HEK293 (cell line): ENCODE results near the gene PARP11.

ENCODE experiments used
- CTCF ChIA-PET: fragments of 350-600 bp; formaldehyde crosslinking; extraction: SDS; loops from one replicate; lab custom pipeline; 2021; ENCODE audit warnings: antibody characterized with exemption; lab: Yijun Ruan, JAX
- POLR2A ChIA-PET: fragments of 300-600 bp; formaldehyde crosslinking; extraction: SDS; loops from one replicate; lab custom pipeline; 2020; ENCODE audit warnings: antibody characterized with exemption, inconsistent platforms; lab: Yijun Ruan, JAX
- H3K27ac ChIP-seq: fragments of 200-500 bp; sonication (Bioruptor generic); 2 replicates; pipeline ENCODE4 v1.5.1; 2014; ENCODE audit warnings: low read depth, low read length, control low read depth, inconsistent platforms; ENCODE audit errors: extremely low read depth
- H3K36me3 ChIP-seq, 2 experiments: fragments of 200-500 bp in 1 of 2; sonication (Bioruptor generic) in 1 of 2; 1 replicate in 1 of 2; 2 replicates in 1 of 2; pipeline ENCODE4 v1.5.1; 2014 to 2017; ENCODE audit warnings: inconsistent platforms in 2 of 2, low read length in 2 of 2; ENCODE audit not compliant: control insufficient read depth in 2 of 2, insufficient read depth in 1 of 2
- H3K4me1 ChIP-seq: fragments of 200-500 bp; sonication (Bioruptor generic); 2 replicates; pipeline ENCODE4 v1.5.1; 2014; ENCODE audit warnings: mild to moderate bottlenecking, low read length, inconsistent platforms; ENCODE audit not compliant: control insufficient read depth, insufficient read depth
- H3K4me3 ChIP-seq: 2 replicates; pipeline ENCODE4 v1.5.1; 2011; ENCODE audit warnings: low read depth, mild to moderate bottlenecking, control low read depth, low read length, moderate library complexity
- H3K9me3 ChIP-seq: fragments of 200-500 bp; sonication (Bioruptor generic); 2 replicates; pipeline ENCODE4 v1.5.1; 2014; ENCODE audit warnings: low read depth, low read length, inconsistent platforms; ENCODE audit not compliant: control insufficient read depth, insufficient read depth
- BCL6B ChIP-seq: fragments of 450-650 bp; formaldehyde crosslinking; IDR thresholded peaks from 2 replicates; pipeline ENCODE4 v1.5.1; 2017; ENCODE audit warnings: missing biosample characterization, missing genetic modification characterization
- HOXC10 ChIP-seq: sonication (generic); formaldehyde crosslinking; IDR thresholded peaks from 2 replicates; pipeline ENCODE4 v1.8.1; 2023; ENCODE audit warnings: mild to moderate bottlenecking, missing genetic modification reagents
- KLF9 ChIP-seq: fragments of 450-650 bp; formaldehyde crosslinking; IDR thresholded peaks from 2 replicates; pipeline ENCODE4 v1.5.1; 2016; ENCODE audit warnings: missing biosample characterization, missing genetic modification characterization, low read depth
- PATZ1 ChIP-seq: fragments of 450-650 bp; formaldehyde crosslinking; IDR thresholded peaks from 2 replicates; pipeline ENCODE4 v1.5.1; 2016; ENCODE audit warnings: missing biosample characterization, missing genetic modification characterization
- ZBTB11 ChIP-seq: fragments of 450-650 bp; formaldehyde crosslinking; conservative IDR thresholded peaks from 2 replicates; pipeline ENCODE4 v1.5.1; 2016; ENCODE audit warnings: low read depth, missing biosample characterization, missing genetic modification characterization
- ZBTB26 ChIP-seq: fragments of 450-650 bp; formaldehyde crosslinking; optimal IDR thresholded peaks from 2 replicates; pipeline ENCODE3; 2016; ENCODE audit warnings: missing biosample characterization, mild to moderate bottlenecking, missing genetic modification characterization
- ZFP37 ChIP-seq: fragments of 450-650 bp; formaldehyde crosslinking; IDR thresholded peaks from 2 replicates; pipeline ENCODE4 v1.5.1; 2016; ENCODE audit warnings: missing biosample characterization, missing genetic modification characterization
- ZNF18 ChIP-seq: fragments of 450-650 bp; formaldehyde crosslinking; IDR thresholded peaks from 2 replicates; pipeline ENCODE4 v1.5.1; 2016; ENCODE audit warnings: missing biosample characterization, missing genetic modification characterization
- ZNF311 ChIP-seq: fragments of 450-650 bp; formaldehyde crosslinking; IDR thresholded peaks from 2 replicates; pipeline ENCODE4 v1.5.1; 2017; ENCODE audit warnings: missing biosample characterization, missing genetic modification characterization, borderline replicate concordance
- ZNF341 ChIP-seq: fragments of 450-650 bp; formaldehyde crosslinking; IDR thresholded peaks from 2 replicates; pipeline ENCODE4; 2016; ENCODE audit warnings: low read depth, missing biosample characterization, missing genetic modification characterization
- ZNF596 ChIP-seq: fragments of 450-650 bp; IDR thresholded peaks from 2 replicates; pipeline ENCODE4 v1.5.0; 2018; ENCODE audit warnings: missing biosample characterization, mild to moderate bottlenecking, missing genetic modification characterization, moderate library complexity
- ZNF654 ChIP-seq: fragments of 450-650 bp; formaldehyde crosslinking; IDR thresholded peaks from 2 replicates; pipeline ENCODE4 v1.5.1; 2016; ENCODE audit warnings: low read depth, missing biosample characterization, missing genetic modification characterization
- ZNF660 ChIP-seq: fragments of 450-650 bp; IDR thresholded peaks from 2 replicates; pipeline ENCODE4 v1.5.1; 2018; ENCODE audit warnings: missing biosample characterization, mild to moderate bottlenecking, missing genetic modification characterization

PARP11 gene

DNA sequence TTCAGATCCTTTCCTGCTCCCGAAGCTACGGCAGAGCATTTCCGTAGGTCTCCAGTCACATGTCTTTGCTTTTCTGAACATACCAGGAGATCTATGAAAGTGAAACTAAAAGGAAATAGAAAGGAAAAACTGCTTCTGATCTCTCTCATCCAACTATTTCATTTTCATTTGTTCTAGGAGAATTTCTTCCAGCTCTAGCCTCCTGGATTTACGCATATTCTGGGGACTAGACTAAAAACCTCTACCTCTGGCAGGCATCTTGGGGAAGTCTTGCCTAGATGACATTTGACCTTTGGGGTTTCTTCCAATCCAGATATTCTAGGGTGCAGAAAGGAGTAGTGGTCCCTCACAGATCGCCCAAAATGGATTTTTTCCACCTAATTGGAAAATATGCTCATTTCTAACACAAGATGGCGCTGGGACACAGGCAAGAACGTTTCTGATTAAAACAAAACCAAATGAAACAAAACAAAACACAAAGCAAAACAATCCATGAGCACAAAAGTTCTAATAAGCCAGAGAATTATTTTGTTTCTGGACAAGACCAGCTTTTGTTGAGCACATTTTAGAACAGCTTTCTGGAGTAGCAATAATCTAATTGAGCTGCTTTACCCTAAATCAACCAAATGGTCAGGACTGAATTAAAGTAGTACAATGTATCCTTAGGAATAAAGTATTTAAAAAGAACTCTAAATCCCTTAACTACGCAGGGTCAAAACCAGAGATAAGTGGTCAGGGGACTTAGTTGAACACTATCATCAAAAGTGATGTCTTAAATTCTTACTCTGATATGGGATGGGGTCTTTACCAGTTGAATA, 12.3 kb upstream of the PARP11 start (continued):
- TF ChIP-seq ZBTB11 (tag by site-specific recombination) (no peak), ZNF654 (tag by site-specific recombination) (peak; percentile 96), ZNF660 (tag by site-specific recombination) (peak; percentile 80)
- TF ChIP-seq, all 188 proteins: peak for 7

DNA sequence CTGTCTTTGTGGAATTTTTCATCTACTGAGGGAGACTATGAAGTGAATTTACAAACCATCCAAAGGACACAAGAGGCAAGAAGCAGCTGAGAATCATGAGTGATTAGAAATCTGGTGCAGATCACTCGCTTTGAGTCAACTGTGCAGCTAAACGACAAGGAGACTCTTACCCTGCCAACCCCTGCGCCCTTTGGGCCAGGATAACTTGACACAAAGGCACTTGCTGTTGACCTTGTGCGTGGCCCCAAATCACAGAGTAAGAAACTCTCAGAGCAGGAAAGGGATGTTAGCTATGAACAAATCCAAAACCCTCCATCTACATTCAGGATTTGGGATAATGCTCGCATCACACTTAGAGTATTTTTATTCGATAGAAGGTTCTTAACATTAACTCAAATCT, 11.5 kb upstream of the PARP11 start:
- no peaks in the 10 kb centered on the region for H3K4me1 ChIP-seq
- TF ChIP-seq ZBTB26 (tag by site-specific recombination) (no peak), PATZ1 (tag by site-specific recombination) (no peak), ZNF18 (tag by site-specific recombination) (no peak), ZNF341 (tag by site-specific recombination) (no peak), ZFP37 (tag by site-specific recombination) (no peak), ZNF596 (tag by site-specific recombination) (no peak), HOXC10 (no peak), ZNF311 (no peak), KLF9 (no peak)
- no peaks in the 10 kb centered on the region for H3K36me3 ChIP-seq
- no peak overlapping the region for H3K27ac ChIP-seq
- ChIA-PET CTCF (interaction anchor here (0.7 to 7.5 kb wide), 27 partner anchors 8 to 875 kb away, joined by 3 to 128 read pairs (median 5); no protein-coding TSS in a partner anchor), POLR2A (no interaction called here)
- no peaks in the 10 kb centered on the region for H3K9me3 ChIP-seq
- H3K4me3 ChIP-seq = no peak overlapping the region

GRCh38 chr12:3882896-3883564, 9.8 kb upstream of the PARP11 start:
- Histone ChIP-seq H3K27ac (no peak overlapping the region), H3K4me3 (no peak overlapping the region), H3K4me1 (no peaks in the 10 kb centered on the region), H3K9me3 (no peaks in the 10 kb centered on the region), H3K36me3 (no peaks in the 10 kb centered on the region)
- POLR2A ChIA-PET = no interaction called here
- TF ChIP-seq BCL6B (tag by site-specific recombination) (no peak), ZNF654 (tag by site-specific recombination) (peak; percentile 24)
- CTCF ChIA-PET = interaction anchor here (0.5 to 7.5 kb wide), 17 partner anchors 8 to 411 kb away, joined by 3 to 128 read pairs (median 4); partner anchors contain the start of gene PARP11
